GM23248 (cell line): ENCODE data around the gene INAFM1.

Experiments
- EZH2 ChIP-seq: fragments of 200-600 bp; sonication (generic); IDR thresholded peaks from 2 replicates; pipeline ENCODE4 v1.6.1; 2018; ENCODE audit warnings: antibody characterized with exemption, mild to moderate bottlenecking; ENCODE audit not compliant: insufficient read depth, poor library complexity, severe bottlenecking
- EZH2phosphoT487 ChIP-seq: fragments of 200-600 bp; sonication (generic); IDR thresholded peaks from 2 replicates; pipeline ENCODE4 v1.6.1; 2018; ENCODE audit warnings: antibody characterized with exemption, moderate library complexity, mild to moderate bottlenecking, low read depth; ENCODE audit not compliant: insufficient read depth

GRCh38 chr19:47243776-47244547 is 30.7 kb upstream of the INAFM1 start:
- TF ChIP-seq EZH2 (no peak), EZH2phosphoT487 (no peak)
